ENCODE measurements around the gene NR1H2. TPM values are rescaled to one million over a fixed set of nuclear protein-coding genes. Genes with fewer than 3 reads are reported as not detected.

Gene NR1H2
- total RNA-seq, 1 donor from 2014 or later: 150 TPM

DNA sequence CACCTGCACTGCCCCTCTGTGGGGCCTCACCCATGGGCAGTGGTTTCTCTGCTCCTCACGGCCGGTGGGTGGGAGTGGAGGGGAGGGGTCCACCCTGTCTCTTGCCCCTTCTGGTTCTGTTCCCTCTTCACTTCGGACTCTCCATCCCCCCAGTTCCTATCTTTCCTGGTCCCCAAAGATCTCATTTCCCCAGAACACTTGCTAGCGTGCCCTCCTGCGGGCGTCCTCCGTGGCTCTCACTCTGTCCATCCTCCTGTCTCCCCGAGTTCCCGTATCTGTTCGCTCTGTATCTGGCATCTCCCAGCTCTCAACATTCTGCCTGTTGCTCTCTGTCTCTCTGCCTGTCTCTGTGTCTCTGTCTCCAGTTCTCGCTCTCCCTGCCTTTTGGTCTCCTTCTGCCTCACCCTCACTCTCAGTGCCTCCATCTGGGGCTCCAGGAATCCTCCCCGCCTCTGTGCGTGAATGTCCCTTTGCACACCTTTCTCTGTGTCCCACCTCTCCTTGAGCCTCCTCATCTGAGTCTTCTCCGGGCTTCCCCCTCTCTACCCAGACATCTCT lies 42.8 kb downstream of the NR1H2 start:
- no peak for DNase-seq (ENCODE audit: low spot score in 2 of 2)
- Histone ChIP-seq H3K27me3 (peaks cover 7% of the 10 kb centered on the region), H3K9me3 (no peaks in the 10 kb centered on the region), H3K36me3 (no peaks in the 10 kb centered on the region), H3K27ac (no peak overlapping the region), H3K4me1 (peaks cover 3 to 6% of the 10 kb centered on the region in 2 donors), H3K4me3 (no peak overlapping the region)
- TF ChIP-seq, protein P1, sequence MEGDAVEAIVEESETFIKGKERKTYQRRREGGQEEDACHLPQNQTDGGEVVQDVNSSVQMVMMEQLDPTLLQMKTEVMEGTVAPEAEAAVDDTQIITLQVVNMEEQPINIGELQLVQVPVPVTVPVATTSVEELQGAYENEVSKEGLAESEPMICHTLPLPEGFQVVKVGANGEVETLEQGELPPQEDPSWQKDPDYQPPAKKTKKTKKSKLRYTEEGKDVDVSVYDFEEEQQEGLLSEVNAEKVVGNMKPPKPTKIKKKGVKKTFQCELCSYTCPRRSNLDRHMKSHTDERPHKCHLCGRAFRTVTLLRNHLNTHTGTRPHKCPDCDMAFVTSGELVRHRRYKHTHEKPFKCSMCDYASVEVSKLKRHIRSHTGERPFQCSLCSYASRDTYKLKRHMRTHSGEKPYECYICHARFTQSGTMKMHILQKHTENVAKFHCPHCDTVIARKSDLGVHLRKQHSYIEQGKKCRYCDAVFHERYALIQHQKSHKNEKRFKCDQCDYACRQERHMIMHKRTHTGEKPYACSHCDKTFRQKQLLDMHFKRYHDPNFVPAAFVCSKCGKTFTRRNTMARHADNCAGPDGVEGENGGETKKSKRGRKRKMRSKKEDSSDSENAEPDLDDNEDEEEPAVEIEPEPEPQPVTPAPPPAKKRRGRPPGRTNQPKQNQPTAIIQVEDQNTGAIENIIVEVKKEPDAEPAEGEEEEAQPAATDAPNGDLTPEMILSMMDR (IDR thresholded peaks at IDR 0.05): no peak
- intact Hi-C loops (cut with DNase I): no loop called here

DNA sequence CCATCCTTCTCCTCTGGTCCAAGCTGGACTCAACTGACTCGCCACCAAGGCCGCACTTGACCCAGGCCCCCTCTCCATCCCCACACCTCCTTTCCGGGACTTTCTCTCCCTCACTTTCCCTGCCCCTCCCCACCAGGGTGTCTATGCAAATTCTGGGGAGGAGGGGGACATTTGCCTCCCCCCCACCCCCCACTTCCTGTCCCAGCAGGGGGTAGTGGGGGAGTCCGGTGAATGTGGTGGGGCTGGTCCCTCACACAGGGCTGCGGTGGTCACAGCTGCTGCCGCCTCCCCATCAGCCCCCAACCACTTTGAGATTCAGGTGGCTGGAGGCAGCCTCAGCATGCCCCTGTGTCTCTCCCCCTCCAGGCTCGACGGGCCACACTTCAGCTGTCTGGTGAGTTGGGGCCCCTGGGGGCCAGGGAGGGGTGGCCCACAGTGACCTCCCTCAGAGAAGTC lies 43.4 kb downstream of the NR1H2 start:
- intact Hi-C loops (cut with DNase I): no loop called here
- Histone ChIP-seq H3K27ac (no peak overlapping the region), H3K27me3 (peaks cover 7% of the 10 kb centered on the region), H3K4me3 (no peak overlapping the region), H3K9me3 (no peaks in the 10 kb centered on the region), H3K4me1 (peaks cover 3 to 6% of the 10 kb centered on the region in 2 donors), H3K36me3 (no peaks in the 10 kb centered on the region)
- TF ChIP-seq, protein P1 (IDR thresholded peaks at IDR 0.05): no peak
- DNase-seq (ENCODE audit: low spot score in 2 of 2): no peak

DNA sequence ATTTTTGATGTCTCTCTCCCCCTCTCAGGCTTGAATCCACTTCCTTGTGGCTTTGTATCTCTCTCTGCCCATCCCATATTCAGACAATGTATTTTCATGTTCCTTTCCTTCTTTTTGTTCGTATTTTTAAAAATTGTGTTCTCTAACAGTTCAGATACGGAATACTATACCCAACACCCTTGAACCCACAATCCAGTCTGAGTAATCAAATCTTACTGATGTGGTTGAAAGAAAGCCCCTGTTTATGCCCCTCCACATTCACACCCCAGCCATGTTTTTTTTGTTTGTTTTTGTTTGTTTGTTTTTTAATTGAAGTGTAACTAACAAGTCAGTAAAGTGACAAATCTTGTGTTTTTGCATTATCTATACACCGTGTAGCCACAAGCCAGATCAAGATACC lies 43.9 kb downstream of the NR1H2 start:
- Histone ChIP-seq H3K27me3 (peaks cover 7% of the 10 kb centered on the region), H3K4me1 (peaks cover 3 to 6% of the 10 kb centered on the region in 2 donors), H3K4me3 (no peak overlapping the region), H3K9me3 (no peaks in the 10 kb centered on the region), H3K36me3 (no peaks in the 10 kb centered on the region), H3K27ac (no peak overlapping the region)
- TF ChIP-seq, protein P1 (IDR thresholded peaks at IDR 0.05): no peak
- intact Hi-C loops (cut with DNase I): no loop called here
- no peak for DNase-seq (ENCODE audit: low spot score in 2 of 2)

DNA sequence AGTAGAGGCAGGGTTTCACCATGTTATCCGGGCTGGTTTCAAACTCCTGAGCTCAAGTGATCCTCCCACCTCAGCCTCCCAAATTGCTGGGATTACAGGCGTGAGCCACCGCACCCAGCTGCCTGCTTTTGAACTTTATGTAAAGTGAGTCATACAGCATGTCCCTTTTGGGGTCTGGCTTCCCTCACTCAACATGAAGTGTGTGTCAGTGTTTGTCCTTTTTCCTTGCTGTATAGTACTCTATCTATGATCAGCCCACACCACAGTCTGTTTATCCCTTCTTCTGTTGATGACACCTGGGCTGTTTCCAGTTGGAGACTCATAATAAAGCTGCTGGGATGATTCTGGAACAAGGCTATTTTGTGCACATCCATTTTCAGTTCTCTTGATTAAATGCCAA lies 44.6 kb downstream of the NR1H2 start:
- DNase-seq (ENCODE audit: low spot score in 2 of 2): no peak
- intact Hi-C loops (cut with DNase I): no loop called here
- Histone ChIP-seq H3K27ac (no peak overlapping the region), H3K9me3 (no peaks in the 10 kb centered on the region), H3K4me1 (peaks cover 3 to 6% of the 10 kb centered on the region in 2 donors), H3K27me3 (peaks cover 7% of the 10 kb centered on the region), H3K36me3 (no peaks in the 10 kb centered on the region), H3K4me3 (no peak overlapping the region)
- TF ChIP-seq, protein P1 (IDR thresholded peaks at IDR 0.05): no peak

DNA sequence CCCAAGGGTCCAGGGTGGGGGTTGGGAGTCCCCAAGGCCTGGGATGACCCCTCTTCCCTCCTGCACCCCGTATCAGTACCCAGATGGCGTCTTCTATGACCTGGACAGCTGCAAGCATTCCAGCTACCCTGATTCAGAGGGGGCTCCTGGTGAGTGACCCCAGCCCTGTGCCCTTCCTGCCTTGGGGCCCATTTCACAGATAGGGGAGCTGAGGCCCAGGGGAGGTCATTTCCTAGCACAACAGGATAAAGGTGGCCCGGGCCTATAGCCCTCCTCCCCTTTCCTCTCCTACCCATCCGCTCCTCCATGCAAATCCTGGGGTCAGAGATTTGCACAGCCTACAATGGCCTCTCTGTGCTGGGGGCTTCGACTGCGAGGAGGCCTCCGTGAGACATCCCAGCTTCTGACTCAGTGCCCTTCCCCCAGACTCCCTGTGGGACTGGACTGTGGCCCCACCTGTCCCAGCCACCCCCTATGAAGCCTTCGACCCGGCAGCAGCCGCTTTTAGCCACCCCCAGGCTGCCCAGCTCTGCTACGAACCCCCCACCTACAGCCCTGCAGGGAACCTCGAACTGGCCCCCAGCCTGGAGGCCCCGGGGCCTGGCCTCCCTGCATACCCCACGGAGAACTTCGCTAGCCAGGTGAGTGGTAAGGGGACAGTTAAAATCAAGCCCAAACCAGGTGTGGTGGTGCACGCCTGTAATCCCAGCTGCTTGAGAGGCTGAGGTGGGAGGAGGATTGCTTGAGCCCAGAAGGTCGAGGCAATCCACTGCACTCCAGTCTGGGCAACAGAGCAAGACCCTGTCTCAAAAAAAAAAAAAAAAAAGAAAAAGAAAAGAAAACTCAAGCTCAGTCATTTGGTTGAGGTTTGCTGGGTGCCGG lies 46.4 kb downstream of the NR1H2 start:
- TF ChIP-seq, protein P1 (IDR thresholded peaks at IDR 0.05): no peak
- H3K27me3 ChIP-seq: peaks cover 7% of the 10 kb centered on the region

More for the DNA sequence above, 46.4 kb downstream of the NR1H2 start:
- no peaks in the 10 kb centered on the region for H3K36me3 ChIP-seq
- DNase-seq (ENCODE audit: low spot score in 2 of 2): no peak
- H3K4me3 ChIP-seq: no peak overlapping the region
- intact Hi-C loops (cut with DNase I): no loop called here
- H3K4me1 ChIP-seq: peaks cover 3 to 6% of the 10 kb centered on the region in 2 donors
- no peaks in the 10 kb centered on the region for H3K9me3 ChIP-seq
- H3K27ac ChIP-seq: no peak overlapping the region
